ENCODE measurements around the gene OPCML.

OPCML gene

DNA sequence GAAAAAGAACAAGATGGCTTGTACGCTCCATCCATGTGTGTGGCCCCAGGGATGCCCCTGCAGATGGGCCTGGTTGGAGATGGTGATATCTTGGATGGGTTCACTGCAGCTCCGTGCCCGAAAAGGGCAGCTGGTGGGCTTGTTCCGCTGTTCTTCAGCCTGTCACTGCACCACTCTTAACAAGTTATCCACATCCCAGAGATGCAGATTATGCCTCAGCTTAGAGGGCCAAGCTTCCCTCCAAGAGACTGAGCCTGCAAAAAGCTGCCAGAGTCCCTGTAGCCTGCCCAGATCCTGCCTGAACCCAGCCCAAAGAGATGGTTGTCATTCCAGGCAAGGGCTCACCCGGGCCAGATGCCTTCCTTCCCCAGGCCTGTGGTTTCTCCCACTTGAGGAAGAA lies 308.0 kb downstream of the OPCML start:
- no peak for DNase-seq

GRCh38 chr11:133222425-133223330 lies 309.6 kb downstream of the OPCML start:
- DNase-seq: no peak

- no peak for DNase-seq
These were observed 312.8 kb downstream of the OPCML start for GRCh38 chr11:133219543-133219942.

DNA sequence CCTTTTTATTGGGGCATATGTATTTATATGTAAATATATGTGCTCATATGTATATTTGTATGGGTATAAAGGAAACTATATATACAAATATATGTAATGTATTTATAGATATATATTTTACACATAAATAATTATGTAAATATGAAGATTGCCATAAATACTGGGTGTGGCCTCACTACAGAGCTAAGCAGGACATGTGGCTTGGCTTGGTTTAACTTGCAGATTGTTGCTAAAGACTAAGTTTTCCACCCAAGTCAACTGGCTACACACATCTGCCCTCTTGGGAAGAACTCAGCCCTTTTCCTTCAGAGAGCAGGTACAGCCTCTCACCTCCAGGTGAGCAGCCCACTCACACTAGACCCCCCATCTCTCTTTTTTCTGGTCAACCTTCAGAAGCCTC lies 315.5 kb downstream of the OPCML start:
- DNase-seq: no peak

DNA sequence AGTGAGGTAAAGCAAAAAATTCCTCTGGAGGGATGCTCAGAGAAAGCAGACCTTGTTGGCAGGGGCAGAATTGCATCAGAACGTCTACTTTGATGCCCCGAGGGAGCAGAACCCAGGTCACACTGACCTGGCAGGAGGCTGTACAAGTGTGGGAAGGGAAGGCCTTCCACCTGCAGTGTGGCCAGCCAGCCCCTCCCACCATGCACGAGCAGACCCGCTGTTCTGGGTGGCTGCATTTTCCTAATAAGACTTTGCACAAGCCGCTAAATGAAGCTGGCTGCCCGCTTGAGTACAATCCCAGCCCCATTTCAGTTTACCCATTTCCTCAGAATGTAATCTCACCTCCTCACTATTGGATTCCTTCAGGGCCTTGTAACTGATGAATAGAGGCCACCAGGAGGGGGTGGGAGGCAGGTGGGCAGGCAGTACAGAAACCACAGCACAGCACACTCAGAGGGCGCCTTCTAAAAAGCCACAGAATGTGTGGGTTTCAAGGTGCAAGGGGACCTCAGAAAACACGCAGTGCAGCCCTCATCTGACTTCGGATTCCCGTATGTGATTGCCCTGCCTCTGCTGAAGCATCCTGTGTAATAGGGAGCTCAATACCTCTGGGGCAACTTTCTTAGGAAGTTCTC lies 316.6 kb downstream of the OPCML start:
- no peak for DNase-seq

- no peak for DNase-seq
These were observed 317.7 kb downstream of the OPCML start for GRCh38 chr11:133214646-133215045.

DNA sequence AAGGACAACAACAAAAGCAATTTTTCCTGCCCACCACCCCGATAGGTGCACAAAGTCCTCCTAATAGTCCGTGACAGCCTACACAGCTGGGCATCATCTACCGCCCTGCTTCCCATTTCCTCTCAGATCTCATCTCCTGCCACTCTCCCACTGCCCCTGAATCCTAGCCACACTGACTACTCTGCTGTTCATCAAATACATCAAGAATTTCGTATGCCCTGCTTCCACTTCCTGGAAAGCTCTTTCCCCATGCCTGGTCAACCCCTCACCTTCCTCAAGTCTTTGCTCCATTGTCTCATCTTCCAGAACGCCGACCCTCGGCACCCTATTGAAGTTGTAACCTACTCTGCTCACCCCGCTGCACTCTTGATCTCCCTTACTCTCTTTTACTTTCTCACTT lies 320.1 kb downstream of the OPCML start:
- DNase-seq: no peak

DNA sequence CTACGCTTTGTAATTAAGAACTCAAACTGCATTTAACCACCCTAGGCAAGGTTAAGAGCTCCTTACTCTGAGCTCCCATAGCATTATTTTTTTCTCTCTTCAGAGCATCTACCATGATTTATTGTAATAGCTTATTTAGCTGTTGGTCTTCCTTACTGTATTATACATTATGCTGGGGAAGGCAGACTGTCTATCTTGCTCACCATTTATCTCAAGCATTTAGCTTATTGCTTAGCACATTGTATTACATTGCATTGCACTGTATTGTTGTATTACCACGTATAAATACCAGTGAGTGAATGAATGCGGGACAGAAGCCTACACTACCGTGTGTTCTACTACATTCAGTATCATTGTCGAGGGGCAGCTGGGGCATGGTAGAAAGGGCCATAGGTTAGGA lies 324.3 kb downstream of the OPCML start:
- DNase-seq: no peak

DNA sequence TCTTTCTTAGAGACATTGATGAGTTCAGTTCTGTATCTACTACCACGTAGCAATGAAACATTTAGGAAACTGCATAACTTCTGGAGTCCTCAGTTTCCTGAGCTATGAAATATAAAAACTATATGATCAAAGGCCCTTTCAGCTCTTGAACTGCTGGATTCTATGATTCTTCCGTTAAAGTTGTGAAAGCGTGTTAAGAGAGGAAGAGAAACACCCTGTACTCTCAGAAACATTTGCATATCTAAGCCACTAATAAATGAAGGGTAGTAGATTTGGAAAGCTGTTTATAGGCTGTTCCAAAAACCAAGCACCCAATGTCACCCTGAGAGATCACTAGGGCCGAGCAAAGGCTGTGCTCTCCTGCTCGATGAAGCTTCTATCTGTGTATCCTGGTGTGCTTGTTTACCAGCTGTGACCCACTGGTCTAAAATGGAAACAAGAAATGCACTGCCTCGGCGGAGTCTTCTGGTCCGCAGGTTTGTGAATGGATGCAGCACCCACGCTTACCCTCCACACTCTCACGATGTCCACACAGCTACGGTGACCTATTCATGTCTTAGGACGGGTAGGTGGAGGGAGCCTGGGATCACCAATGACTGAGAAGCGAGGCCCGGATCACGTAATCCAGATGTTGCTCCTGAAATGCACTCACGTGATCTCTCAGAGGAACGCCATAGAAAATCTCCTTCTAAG lies 325.8 kb downstream of the OPCML start:
- DNase-seq: no peak

- no peak for DNase-seq
These were observed 328.1 kb downstream of the OPCML start for GRCh38 chr11:133204158-133204557.

DNA sequence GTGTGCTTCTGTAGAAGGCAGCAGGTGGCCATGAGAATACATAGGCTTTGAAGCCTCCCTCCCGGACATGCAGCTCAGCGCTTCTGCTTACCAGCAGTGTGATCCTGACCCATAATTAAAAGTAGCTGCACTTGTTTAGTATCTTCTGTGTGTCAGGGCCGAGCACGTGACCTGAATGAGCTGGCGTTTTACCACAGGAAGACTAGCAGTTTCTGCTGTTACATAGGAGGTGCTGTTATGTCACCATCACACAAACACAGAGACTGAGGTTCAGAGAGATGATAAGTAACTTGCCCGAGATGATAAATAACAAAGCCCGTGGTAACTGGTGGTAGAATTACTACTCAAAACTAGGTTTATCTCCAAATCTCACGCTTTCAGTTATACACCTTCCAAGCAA lies 329.5 kb downstream of the OPCML start:
- peak; percentile 10 for DNase-seq

DNA sequence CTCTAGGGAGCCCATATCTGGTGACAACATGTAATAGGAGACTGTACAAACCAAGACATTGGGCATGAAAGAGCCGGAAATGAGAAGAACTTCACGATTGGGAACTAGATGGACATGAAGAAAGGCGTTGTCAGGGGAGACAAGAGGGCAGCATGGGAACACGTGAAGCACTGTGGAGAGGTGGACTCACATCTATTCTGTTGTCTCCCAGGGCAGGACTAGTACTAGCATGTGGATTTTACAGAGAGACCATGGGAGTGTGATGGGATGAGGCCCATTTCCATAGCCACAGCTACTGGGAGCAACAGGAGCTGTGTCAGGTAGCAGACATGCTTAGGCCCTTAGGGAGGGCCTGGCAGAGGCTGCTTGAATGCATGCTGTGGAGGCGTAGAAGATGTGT lies 333.9 kb downstream of the OPCML start:
- no peak for DNase-seq

- no peak for DNase-seq
These were observed 334.9 kb downstream of the OPCML start for GRCh38 chr11:133197425-133197824.

GRCh38 chr11:133191931-133192330 lies 340.4 kb downstream of the OPCML start:
- DNase-seq: no peak

DNA sequence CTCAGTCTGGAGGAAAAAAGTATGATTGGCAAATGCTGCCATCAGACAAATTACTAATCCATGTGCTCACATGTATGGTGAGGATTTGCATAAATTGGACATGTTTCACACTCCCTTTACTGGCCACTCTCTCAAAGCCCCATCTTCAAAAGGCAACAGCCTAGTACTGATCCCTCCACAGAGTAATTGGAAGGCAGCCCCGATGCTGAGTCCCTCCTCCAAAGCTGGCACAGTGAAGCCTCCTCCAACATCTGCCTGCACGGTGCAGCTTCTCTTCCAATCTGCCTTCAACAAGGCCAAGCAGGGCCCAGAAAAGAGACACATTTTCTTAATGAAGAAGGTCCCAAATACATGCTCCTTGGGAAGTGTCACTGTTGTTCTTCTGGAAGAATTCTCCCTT lies 350.6 kb downstream of the OPCML start:
- DNase-seq: no peak

DNA sequence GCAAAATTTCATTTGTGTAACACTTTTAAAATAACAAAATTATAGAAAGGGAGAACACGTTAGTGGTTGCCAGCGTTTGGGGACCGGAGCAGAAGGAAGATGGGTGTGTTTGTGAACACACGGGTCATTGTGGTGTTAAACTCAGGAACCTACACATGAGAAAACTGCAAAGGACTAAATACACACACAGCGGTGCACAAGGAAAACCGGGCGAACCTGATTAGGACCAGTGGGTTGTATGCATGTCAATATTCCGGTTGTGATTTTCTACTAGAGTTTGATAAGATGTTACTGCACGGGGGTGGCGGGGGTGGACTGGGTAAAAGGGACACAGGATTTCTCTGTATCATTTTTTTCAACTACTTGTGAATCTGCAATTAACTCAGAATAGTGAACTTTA lies 351.2 kb downstream of the OPCML start:
- DNase-seq: no peak

DNA sequence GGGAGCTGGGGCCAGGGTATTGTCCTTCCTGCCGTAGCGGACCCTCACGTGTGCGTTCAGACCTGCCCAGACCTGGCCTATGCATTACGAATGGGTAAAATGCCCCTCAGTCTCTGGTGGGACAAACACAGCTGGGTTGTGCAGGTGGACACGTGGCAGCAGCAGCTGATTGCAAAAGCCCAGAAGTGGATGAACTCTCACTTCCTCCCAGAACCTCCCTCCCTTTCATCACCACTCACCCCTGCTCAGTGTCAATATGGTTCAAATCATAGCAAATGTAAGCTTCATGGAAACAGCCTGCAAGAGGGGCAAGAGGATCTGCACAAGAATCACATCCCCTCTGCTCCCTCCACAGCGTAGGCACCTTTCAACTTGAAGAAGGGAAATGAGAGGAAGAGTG lies 352.1 kb downstream of the OPCML start:
- DNase-seq: no peak

DNA sequence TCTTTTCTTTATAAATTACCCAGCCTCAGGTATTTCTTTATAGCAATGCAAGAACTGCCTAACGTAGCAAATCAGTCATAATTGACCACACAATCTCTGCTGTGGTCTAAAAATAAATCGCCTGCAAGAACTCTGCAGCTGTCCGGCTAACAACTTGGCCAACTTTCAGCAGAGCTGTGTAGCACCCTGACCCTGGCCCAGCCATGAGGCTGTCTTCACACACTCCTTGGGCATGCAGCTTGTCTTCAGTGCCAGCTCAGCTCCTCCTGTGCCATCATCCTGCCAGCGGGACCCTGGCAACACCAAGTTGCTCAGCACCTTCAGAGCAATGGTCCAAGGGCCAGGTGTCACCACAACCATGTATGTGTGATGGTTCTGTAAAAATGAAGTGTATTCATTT lies 355.6 kb downstream of the OPCML start:
- no peak for DNase-seq

GRCh38 chr11:133175103-133175502 lies 357.2 kb downstream of the OPCML start:
- DNase-seq: no peak

DNA sequence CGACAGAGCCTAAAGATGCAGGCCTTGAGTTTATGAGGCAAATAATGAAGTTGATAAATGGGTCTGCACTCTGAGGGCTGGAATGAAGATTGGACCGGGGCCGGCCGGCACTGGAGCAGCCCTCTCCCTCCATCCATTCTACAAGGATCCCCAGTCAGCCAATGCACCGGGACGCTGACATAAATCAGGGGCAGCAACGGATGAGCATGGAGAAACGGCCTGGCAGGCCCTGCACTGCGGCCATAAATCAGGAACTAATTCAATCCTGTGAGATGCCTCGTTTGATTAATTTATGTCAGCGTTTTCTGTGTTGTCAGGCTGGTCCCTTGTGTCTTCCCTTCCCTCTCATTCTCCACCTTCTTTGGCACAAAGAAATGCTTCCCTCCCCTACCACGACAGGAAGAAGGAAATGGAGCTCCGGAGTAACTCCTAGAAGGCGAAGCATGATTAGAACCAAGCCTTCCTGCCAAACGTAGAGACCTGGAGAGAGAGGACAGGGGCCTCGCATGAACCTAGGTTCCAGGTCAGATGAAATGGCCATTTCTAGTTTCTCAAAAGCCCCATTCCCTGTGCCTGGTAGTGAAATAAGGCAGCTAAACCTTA lies 358.4 kb downstream of the OPCML start:
- DNase-seq: no peak

DNA sequence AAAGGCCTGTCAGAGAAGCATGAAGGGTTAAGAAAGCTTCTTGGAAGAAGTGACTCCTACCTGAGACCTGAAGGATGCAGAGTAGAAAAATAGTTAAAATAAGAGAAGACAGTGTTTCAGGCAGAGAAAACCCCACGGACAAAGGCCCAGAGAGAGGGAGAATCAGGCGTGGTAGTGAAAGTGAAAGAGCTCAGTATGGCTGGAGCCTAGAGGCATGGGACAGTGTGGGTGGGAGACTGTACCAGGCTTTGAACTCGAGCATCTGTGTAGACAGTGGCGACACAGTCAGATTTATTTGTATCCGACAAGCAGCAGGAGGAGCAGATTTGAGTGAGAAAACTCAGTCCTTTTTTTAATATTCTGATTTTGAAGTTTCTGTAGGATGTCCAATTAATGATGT lies 360.0 kb downstream of the OPCML start:
- no peak for DNase-seq

DNA sequence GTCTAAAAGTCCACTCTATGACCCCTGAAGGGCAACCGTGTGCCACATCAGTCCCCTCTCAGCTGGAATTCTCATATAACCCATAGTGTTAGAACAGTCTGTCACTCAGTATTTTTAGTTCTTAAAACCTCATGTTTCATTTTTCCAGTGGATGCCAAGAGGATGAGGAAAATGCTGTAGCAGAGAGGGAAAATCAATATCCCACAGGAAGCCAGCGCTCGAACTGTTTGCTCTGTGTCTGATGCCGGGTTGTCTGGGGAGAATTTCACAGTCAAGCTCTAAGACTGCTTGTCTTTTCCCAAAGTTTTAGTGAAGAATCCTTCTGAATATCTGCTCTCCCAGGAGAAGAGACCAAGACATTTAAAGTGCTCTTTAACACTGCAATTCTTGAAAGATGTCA lies 360.9 kb downstream of the OPCML start:
- DNase-seq: no peak

DNA sequence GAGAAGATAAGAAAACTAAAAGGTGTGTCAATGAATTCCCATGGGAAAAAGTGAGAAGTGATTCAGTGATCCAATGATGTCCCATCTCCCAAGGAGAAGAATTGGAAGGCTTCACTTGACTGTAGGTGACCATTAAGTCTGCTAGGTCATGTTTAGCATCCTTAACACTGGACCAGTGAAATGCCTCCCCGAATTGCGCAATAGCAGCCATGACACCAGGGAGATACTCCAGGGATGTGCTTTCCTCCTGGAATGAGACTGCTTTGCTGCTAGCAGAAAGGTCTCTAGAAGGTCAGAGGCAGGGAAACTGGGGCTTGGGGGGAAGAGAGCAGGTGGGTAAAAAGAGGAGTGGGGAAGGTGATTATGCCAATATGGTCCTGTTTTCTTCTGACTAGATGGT lies 364.3 kb downstream of the OPCML start:
- no peak for DNase-seq

GRCh38 chr11:133166662-133167061 lies 365.6 kb downstream of the OPCML start:
- DNase-seq: no peak

Measured in OCI-M1 (cell line).